ENCODE data around the gene CATSPERD.
"Not testable (repeated sequence)": the region's sequence is repeated elsewhere in the genome, so short reads cannot be mapped to it uniquely, and the experiment has no call there.

GRCh38 chr19:5744999-5745398 is 24.6 kb downstream of the CATSPERD start:
- TF ChIP-seq EP300, CTCF, POLR2A (IDR thresholded peaks at IDR 0.05): not testable (repeated sequence)
